GM21515 (cell line): ENCODE results near the gene CPD.

Experiments
- ATAC-seq: cut with Tn5 transposase; IDR thresholded peaks from one replicate; pipeline ENCODE4 v1.9.1; 2021; ENCODE audit not compliant: unreplicated experiment

CPD gene

GRCh38 chr17:30352240-30352814 is 26.4 kb upstream of the CPD start:
- ATAC-seq = no peak

- no peak for ATAC-seq
Measured at GRCh38 chr17:30354701-30355100, 24.0 kb upstream of the CPD start.

GRCh38 chr17:30357476-30357875 is 21.3 kb upstream of the CPD start:
- ATAC-seq = no peak

- ATAC-seq = no peak
Measured at GRCh38 chr17:30358055-30358760, 20.5 kb upstream of the CPD start.

GRCh38 chr17:30360086-30360808 is 18.5 kb upstream of the CPD start:
- no peak for ATAC-seq

GRCh38 chr17:30361766-30362279 is 16.9 kb upstream of the CPD start:
- no peak for ATAC-seq

GRCh38 chr17:30363715-30364202 is 15.0 kb upstream of the CPD start:
- ATAC-seq = peak; percentile 85

GRCh38 chr17:30366536-30366935 is 12.2 kb upstream of the CPD start:
- no peak for ATAC-seq

GRCh38 chr17:30368912-30369720 is 9.6 kb upstream of the CPD start:
- no peak for ATAC-seq

- ATAC-seq = no peak
Measured at GRCh38 chr17:30369995-30370394, 8.7 kb upstream of the CPD start.

- no peak for ATAC-seq
Measured at GRCh38 chr17:30372755-30373154, 6.0 kb upstream of the CPD start.

GRCh38 chr17:30375661-30376060 is 3.1 kb upstream of the CPD start:
- ATAC-seq = no peak

- no peak for ATAC-seq
Measured at GRCh38 chr17:30376621-30377452, 1.9 kb upstream of the CPD start.

GRCh38 chr17:30377574-30378240 is 1.0 kb upstream of the CPD start:
- ATAC-seq = no peak

GRCh38 chr17:30378241-30378824 is 394 bp upstream of the CPD start:
- peak; percentile 14 for ATAC-seq

GRCh38 chr17:30379303-30379902 is 676 bp downstream of the CPD start:
- ATAC-seq = peak; percentile 23

GRCh38 chr17:30379903-30380381 is 1.2 kb downstream of the CPD start:
- ATAC-seq = no peak

GRCh38 chr17:30380643-30381339 is 2.1 kb downstream of the CPD start:
- no peak for ATAC-seq
